DOHH2 (cell line): Measurements from ENCODE around the gene HOXA6.

Experiments used
- H3F3A ChIP-seq: fragments of 200-600 bp; sonication (generic), shearing (Covaris generic); 2 replicates; pipeline ENCODE4 v1.6.0; 2016; ENCODE audit warnings: antibody characterized with exemption, mild to moderate bottlenecking; ENCODE audit not compliant: control insufficient read depth, insufficient read depth
- H3K27ac ChIP-seq: fragments of 200-600 bp; sonication (generic); 2 replicates; pipeline ENCODE4 v1.5.1; 2014; ENCODE audit warnings: low read depth, mild to moderate bottlenecking, low read length, moderate library complexity
- H3K27me3 ChIP-seq: fragments of 200-600 bp; sonication (generic); 2 replicates; pipeline ENCODE4 v1.6.1; 2014; ENCODE audit warnings: mild to moderate bottlenecking, low read length, mixed read lengths; ENCODE audit not compliant: control insufficient read depth
- H3K36me3 ChIP-seq: fragments of 200-600 bp; sonication (generic); 2 replicates; pipeline ENCODE4 v1.6.1; 2014; ENCODE audit warnings: mild to moderate bottlenecking, low read length, moderate library complexity, mixed read lengths; ENCODE audit not compliant: control insufficient read depth
- H3K4me1 ChIP-seq: fragments of 200-600 bp; sonication (generic); 2 replicates; pipeline ENCODE4 v1.6.1; 2014; ENCODE audit warnings: mild to moderate bottlenecking, low read length, mixed read lengths; ENCODE audit not compliant: control insufficient read depth
- H3K4me2 ChIP-seq: fragments of 200-600 bp; sonication (generic); 2 replicates; pipeline ENCODE4 v1.6.0; 2014; ENCODE audit warnings: mild to moderate bottlenecking, low read length, moderate library complexity
- H3K4me3 ChIP-seq: fragments of 200-600 bp; sonication (generic); 2 replicates; pipeline ENCODE4 v1.5.1; 2014; ENCODE audit warnings: mild to moderate bottlenecking, low read length, mixed read lengths
- H3K79me2 ChIP-seq: fragments of 200-600 bp; sonication (generic); 2 replicates; pipeline ENCODE4 v1.6.1; 2014; ENCODE audit warnings: mild to moderate bottlenecking, low read length, mixed read lengths; ENCODE audit not compliant: control insufficient read depth
- H3K9me2 ChIP-seq: fragments of 200-600 bp; sonication (generic); replicated peaks from 2 replicates; pipeline ENCODE4 v1.6.1; 2014; ENCODE audit warnings: mild to moderate bottlenecking, low read length, mixed read lengths; ENCODE audit not compliant: control insufficient read depth
- H3K9me3 ChIP-seq: fragments of 200-600 bp; sonication (generic); 2 replicates; pipeline ENCODE4 v1.6.1; 2014; ENCODE audit warnings: antibody characterized with exemption, low read length, mixed read lengths; ENCODE audit not compliant: control insufficient read depth, insufficient read depth
- H4K20me1 ChIP-seq: fragments of 200-600 bp; sonication (generic); 2 replicates; pipeline ENCODE4 v1.6.0; 2014; ENCODE audit warnings: low read depth, mild to moderate bottlenecking, antibody characterized with exemption, low read length, moderate library complexity; ENCODE audit not compliant: control insufficient read depth, insufficient read depth
- EZH2phosphoT487 ChIP-seq: fragments of 200-600 bp; sonication (generic); IDR thresholded peaks from 2 replicates; pipeline ENCODE4 v1.6.1; 2017; ENCODE audit warnings: borderline replicate concordance, mild to moderate bottlenecking, antibody characterized with exemption, low read length, moderate library complexity, mixed read lengths
- TF ChIP-seq, protein P1 (sequence below): fragments of 200-600 bp; sonication (generic); IDR thresholded peaks from one replicate; pipeline ENCODE4 v1.5.1; 2014; ENCODE audit warnings: antibody characterized with exemption, mild to moderate bottlenecking, low read depth, low read length; ENCODE audit not compliant: poor library complexity, severe bottlenecking

The HOXA6 gene

DNA sequence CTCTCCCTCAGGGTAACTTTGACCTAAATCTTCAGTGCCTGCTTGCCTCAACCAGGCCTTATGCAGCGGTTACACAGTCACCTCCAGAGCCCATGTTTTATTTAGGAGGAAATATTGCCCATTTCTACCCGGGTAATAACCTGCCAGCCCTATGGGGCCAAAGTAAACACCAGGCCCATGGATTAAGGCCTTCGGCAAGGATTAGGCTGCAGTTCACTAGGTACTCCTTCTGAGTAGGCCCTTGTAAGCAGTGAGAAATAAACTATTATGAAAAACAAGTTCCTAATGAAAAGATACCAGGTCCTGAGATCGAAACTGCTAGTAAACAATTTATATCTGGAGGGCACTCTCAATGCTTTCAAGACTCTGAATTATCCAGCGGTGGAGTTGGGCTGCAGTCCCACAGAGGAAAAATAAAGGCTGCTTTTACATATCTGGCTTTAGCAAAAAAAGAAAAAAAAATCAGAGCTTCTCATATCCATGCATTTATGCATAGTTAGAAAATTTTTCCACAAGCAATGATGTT, 30.3 kb upstream of the HOXA6 start:
- no peak for TF ChIP-seq EZH2phosphoT487
- TF ChIP-seq, protein P1, sequence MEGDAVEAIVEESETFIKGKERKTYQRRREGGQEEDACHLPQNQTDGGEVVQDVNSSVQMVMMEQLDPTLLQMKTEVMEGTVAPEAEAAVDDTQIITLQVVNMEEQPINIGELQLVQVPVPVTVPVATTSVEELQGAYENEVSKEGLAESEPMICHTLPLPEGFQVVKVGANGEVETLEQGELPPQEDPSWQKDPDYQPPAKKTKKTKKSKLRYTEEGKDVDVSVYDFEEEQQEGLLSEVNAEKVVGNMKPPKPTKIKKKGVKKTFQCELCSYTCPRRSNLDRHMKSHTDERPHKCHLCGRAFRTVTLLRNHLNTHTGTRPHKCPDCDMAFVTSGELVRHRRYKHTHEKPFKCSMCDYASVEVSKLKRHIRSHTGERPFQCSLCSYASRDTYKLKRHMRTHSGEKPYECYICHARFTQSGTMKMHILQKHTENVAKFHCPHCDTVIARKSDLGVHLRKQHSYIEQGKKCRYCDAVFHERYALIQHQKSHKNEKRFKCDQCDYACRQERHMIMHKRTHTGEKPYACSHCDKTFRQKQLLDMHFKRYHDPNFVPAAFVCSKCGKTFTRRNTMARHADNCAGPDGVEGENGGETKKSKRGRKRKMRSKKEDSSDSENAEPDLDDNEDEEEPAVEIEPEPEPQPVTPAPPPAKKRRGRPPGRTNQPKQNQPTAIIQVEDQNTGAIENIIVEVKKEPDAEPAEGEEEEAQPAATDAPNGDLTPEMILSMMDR: no peak
- H3K4me1 ChIP-seq: peaks cover 18% of the 10 kb centered on the region
- H3K27me3 ChIP-seq: peaks cover 50% of the 10 kb centered on the region
- H3K9me2 ChIP-seq: no peaks in the 10 kb centered on the region
- H3K4me2 ChIP-seq: no peak overlapping the region
- H3K4me3 ChIP-seq: no peak overlapping the region
- no peaks in the 10 kb centered on the region for H3K79me2 ChIP-seq
- no peaks in the 10 kb centered on the region for H3K36me3 ChIP-seq
- no peaks in the 10 kb centered on the region for H4K20me1 ChIP-seq
- H3K9me3 ChIP-seq: no peaks in the 10 kb centered on the region
- H3F3A ChIP-seq: no peaks in the 10 kb centered on the region
- H3K27ac ChIP-seq: no peak overlapping the region

DNA sequence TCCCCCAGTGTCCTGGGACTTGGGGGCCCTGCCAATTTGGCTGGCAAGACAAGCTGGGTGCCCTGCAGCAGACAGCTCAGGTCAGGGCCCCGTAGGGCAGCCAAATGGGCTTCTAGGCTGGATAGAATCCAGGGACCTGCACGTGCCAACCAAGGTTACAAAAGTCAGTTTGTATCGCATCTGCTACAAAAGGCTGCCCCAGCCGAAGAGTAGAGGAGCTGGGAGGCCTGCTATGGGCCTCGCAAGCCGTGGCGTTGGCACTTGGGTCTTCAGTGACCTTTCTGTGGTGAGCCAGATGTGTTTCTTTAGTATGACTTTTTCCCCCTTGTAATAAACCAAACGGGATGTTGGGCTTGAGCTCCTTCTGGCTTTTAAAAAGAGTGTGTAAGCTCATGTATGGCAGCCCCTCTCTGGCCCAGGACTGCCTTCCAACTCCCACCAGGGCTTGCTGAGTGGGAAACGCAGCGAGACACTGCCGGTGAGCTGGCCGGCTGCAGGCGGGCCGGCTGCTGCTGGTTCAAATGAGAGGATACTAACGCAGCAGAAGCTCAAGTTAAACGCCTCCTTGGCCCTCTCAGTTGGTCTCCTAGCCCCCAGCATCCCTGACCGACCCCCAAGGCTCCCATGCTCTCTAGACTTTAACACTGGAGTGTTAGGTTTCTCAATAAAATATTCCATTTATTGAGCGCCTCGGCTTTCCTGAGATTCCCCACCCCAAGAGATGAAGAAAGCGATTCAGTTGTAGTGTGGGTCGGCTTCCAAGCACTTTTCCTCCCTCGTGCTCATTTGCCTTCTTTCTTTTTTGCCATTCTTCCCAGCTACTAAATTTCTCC, 29.6 kb upstream of the HOXA6 start:
- TF ChIP-seq, protein P1: no peak
- no peak for TF ChIP-seq EZH2phosphoT487

GRCh38 chr7:27176524-27176845, 28.9 kb upstream of the HOXA6 start:
- H3K79me2 ChIP-seq: no peaks in the 10 kb centered on the region
- no peaks in the 10 kb centered on the region for H3K9me2 ChIP-seq
- TF ChIP-seq, protein P1: no peak
- TF ChIP-seq EZH2phosphoT487: no peak
- peaks cover 51% of the 10 kb centered on the region for H3K27me3 ChIP-seq
- no peak overlapping the region for H3K4me3 ChIP-seq
- H3K36me3 ChIP-seq: no peaks in the 10 kb centered on the region
- H4K20me1 ChIP-seq: no peaks in the 10 kb centered on the region
- no peak overlapping the region for H3K4me2 ChIP-seq
- no peak overlapping the region for H3K27ac ChIP-seq
- H3F3A ChIP-seq: no peaks in the 10 kb centered on the region
- H3K9me3 ChIP-seq: no peaks in the 10 kb centered on the region
- H3K4me1 ChIP-seq: peaks cover 20% of the 10 kb centered on the region

More for the DNA sequence above, 29.6 kb upstream of the HOXA6 start:
- Histone ChIP-seq H3K4me3 (no peak overlapping the region), H3K27ac (no peak overlapping the region), H3K4me2 (no peak overlapping the region), H3K4me1 (peaks cover 20% of the 10 kb centered on the region), H3K27me3 (peaks cover 50% of the 10 kb centered on the region), H4K20me1 (no peaks in the 10 kb centered on the region), H3K9me2 (no peaks in the 10 kb centered on the region), H3K9me3 (no peaks in the 10 kb centered on the region), H3K36me3 (no peaks in the 10 kb centered on the region), H3F3A (no peaks in the 10 kb centered on the region), H3K79me2 (no peaks in the 10 kb centered on the region)
